Activated gamma-delta T cell treated with Interleukin-2 at 50 U/mL for 16 hours (primary cell): ENCODE measurements around the gene HIVEP2.

Source experiments
- DNase-seq: peaks from one replicate; pipeline ENCODE4 v3.0.0-alpha.2; 2020

HIVEP2 gene

GRCh38 chr6:142838821-142839685 is 105.9 kb downstream of the HIVEP2 start:
- DNase-seq: no peak

- no peak for DNase-seq
These were observed 109.0 kb downstream of the HIVEP2 start for GRCh38 chr6:142835787-142836535.

GRCh38 chr6:142834853-142835252 is 110.1 kb downstream of the HIVEP2 start:
- DNase-seq: no peak

GRCh38 chr6:142833798-142834197 is 111.2 kb downstream of the HIVEP2 start:
- DNase-seq: no peak

GRCh38 chr6:142833054-142833453 is 111.9 kb downstream of the HIVEP2 start:
- no peak for DNase-seq

- no peak for DNase-seq
These were observed 114.2 kb downstream of the HIVEP2 start for GRCh38 chr6:142830807-142831206.

GRCh38 chr6:142830116-142830710 is 114.8 kb downstream of the HIVEP2 start:
- no peak for DNase-seq

GRCh38 chr6:142829556-142829955 is 115.4 kb downstream of the HIVEP2 start:
- no peak for DNase-seq

- DNase-seq: no peak
These were observed 117.0 kb downstream of the HIVEP2 start for GRCh38 chr6:142827991-142828390.

- DNase-seq: no peak
These were observed 117.6 kb downstream of the HIVEP2 start for GRCh38 chr6:142827369-142827768.

- no peak for DNase-seq
These were observed 119.2 kb downstream of the HIVEP2 start for GRCh38 chr6:142825760-142826159.

GRCh38 chr6:142824426-142824825 is 120.5 kb downstream of the HIVEP2 start:
- no peak for DNase-seq

GRCh38 chr6:142823256-142823902 is 121.6 kb downstream of the HIVEP2 start:
- DNase-seq: no peak

GRCh38 chr6:142822842-142823241 is 122.1 kb downstream of the HIVEP2 start:
- no peak for DNase-seq

- no peak for DNase-seq
These were observed 122.6 kb downstream of the HIVEP2 start for GRCh38 chr6:142822383-142822782.

GRCh38 chr6:142821860-142822259 is 123.1 kb downstream of the HIVEP2 start:
- DNase-seq: no peak

GRCh38 chr6:142821164-142821716 is 123.7 kb downstream of the HIVEP2 start:
- no peak for DNase-seq

- DNase-seq: no peak
These were observed 124.5 kb downstream of the HIVEP2 start for GRCh38 chr6:142820338-142821051.

- peak; percentile 12 for DNase-seq
These were observed 125.2 kb downstream of the HIVEP2 start for GRCh38 chr6:142819603-142820337.

- DNase-seq: no peak
These were observed 128.5 kb downstream of the HIVEP2 start for GRCh38 chr6:142816486-142816885.

- no peak for DNase-seq
These were observed 128.9 kb downstream of the HIVEP2 start for GRCh38 chr6:142816031-142816430.
